NT2/D1 (cell line): ENCODE results near the gene PPM1H.
A peak's percentile ranks its signal among the peaks of the same experiment; 100 is the strongest.

ENCODE experiments used
- DNase-seq: peaks from one replicate; pipeline ENCODE4 v3.0.0-alpha.2; 2011; ENCODE audit warnings: low read depth, low spot score
- H3K27me3 ChIP-seq: 2 replicates; pipeline ENCODE4 v1.6.0; 2011; ENCODE audit warnings: mild to moderate bottlenecking; ENCODE audit not compliant: insufficient read length, insufficient read depth
- H3K36me3 ChIP-seq: 2 replicates; pipeline ENCODE4 v1.6.1; 2011; ENCODE audit warnings: mild to moderate bottlenecking, low read length, mixed read lengths; ENCODE audit not compliant: insufficient read depth, insufficient read length
- H3K4me1 ChIP-seq: 2 replicates; pipeline ENCODE4 v1.5.1; 2011; ENCODE audit not compliant: insufficient read depth, insufficient read length
- H3K4me3 ChIP-seq: 2 replicates; pipeline ENCODE4 v1.5.1; 2011; ENCODE audit warnings: low read depth; ENCODE audit not compliant: insufficient read length
- H3K9ac ChIP-seq: 2 replicates; pipeline ENCODE4 v1.6.0; 2011; ENCODE audit warnings: low read depth; ENCODE audit not compliant: insufficient read length
- H3K9me3 ChIP-seq: 2 replicates; pipeline ENCODE4 v1.5.1; 2011; ENCODE audit warnings: mild to moderate bottlenecking, low read length; ENCODE audit not compliant: insufficient read depth
- SUZ12 ChIP-seq: IDR thresholded peaks from 2 replicates; pipeline ENCODE4 v1.6.1; 2011; ENCODE audit not compliant: insufficient read length, insufficient read depth; ENCODE audit errors: extremely low read depth
- YY1 ChIP-seq: IDR thresholded peaks from 2 replicates; pipeline ENCODE4 v1.6.1; 2011; ENCODE audit not compliant: insufficient read length, insufficient read depth
- ZNF274 ChIP-seq: IDR thresholded peaks from 2 replicates; pipeline ENCODE4 v1.6.1; 2011; ENCODE audit warnings: mild to moderate bottlenecking, low read depth, low read length

Gene PPM1H

DNA sequence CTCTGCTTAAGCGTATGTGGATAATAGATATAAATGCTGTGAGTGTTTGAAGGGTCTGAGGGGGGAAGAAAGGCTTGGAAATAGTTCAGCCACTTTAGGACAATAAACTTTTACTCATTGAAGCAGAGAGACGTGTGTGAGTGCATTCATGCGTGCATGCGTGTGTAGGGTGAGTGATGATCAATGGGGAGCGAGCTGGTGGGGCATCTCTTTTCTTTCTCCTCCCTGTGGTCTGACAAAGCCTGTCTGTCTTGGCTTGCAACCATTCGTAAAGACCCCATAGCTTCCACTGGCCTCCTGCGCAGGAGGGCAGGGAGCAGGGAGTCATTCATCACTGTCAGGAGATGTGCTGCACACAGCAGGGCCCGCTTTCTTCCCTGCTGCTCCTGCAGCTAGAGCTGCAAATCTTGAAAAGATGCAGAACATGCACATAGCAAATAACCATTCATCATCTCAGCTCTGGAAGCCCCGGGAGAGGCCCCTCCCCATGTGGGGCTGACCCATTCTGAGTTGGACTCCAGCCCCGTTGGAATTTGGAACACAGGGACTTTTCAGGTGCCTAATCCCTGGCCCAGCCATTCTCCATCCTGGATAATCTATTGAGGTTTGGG is 223.2 kb downstream of the PPM1H start:
- H3K9me3 ChIP-seq, result no peaks in the 10 kb centered on the region
- no peak overlapping the region for H3K9ac ChIP-seq
- H3K27me3 ChIP-seq, result no peaks in the 10 kb centered on the region
- DNase-seq, result no peak
- peaks cover 5% of the 10 kb centered on the region for H3K36me3 ChIP-seq
- no peak for TF ChIP-seq SUZ12
- TF ChIP-seq YY1, result no peak
- TF ChIP-seq ZNF274, result no peak
- peaks cover 8% of the 10 kb centered on the region for H3K4me1 ChIP-seq
- no peak overlapping the region for H3K4me3 ChIP-seq

DNA sequence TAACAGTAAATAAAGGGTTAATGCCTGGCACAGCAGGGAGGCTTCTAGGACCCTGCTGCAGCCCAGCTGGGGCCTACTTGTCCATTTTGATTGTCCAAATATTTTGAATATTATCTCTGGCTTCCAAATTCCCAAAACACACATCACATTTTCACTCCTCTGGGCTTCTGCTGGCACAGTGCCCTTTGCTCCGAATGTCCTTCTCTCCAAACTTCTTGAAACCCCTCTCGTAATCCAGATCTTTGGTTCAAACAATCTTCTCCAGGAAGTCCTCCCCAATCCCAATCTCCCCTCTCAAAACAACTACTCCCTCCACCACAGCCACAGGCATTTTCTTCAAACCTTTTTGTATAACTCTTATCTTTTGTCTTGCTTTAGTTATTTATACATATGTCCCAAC is 225.6 kb downstream of the PPM1H start:
- no peaks in the 10 kb centered on the region for H3K9me3 ChIP-seq
- H3K4me3 ChIP-seq, result no peak overlapping the region
- H3K4me1 ChIP-seq, result no peaks in the 10 kb centered on the region
- TF ChIP-seq YY1, result no peak
- DNase-seq, result no peak
- H3K9ac ChIP-seq, result no peak overlapping the region
- H3K36me3 ChIP-seq, result peaks cover 5% of the 10 kb centered on the region
- no peaks in the 10 kb centered on the region for H3K27me3 ChIP-seq

DNA sequence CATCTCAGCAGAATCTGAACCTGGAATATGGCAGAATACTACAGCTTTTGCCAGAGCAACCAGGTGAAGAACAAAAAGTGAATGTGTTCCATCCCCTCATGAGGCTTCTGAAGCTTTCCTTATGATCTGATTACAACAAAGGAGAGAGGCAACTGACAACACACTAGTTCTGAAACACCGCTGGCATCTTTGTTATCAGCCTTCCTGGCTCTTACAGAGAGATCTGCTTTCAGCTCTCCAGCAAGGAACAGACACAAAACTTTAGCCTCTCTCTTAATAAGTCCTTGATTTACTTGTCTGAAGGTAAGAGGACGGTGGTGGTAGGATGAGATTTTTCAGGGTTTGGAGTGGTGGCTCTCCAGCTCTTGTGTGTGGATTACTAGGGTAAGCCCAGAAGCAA is 227.0 kb downstream of the PPM1H start:
- no peak for TF ChIP-seq SUZ12
- no peak for TF ChIP-seq ZNF274
- no peak for TF ChIP-seq YY1
- Histone ChIP-seq H3K9me3 (no peaks in the 10 kb centered on the region), H3K4me1 (no peaks in the 10 kb centered on the region), H3K4me3 (no peak overlapping the region), H3K9ac (no peak overlapping the region), H3K36me3 (peaks cover 5% of the 10 kb centered on the region), H3K27me3 (no peaks in the 10 kb centered on the region)
- DNase-seq, result no peak

DNA sequence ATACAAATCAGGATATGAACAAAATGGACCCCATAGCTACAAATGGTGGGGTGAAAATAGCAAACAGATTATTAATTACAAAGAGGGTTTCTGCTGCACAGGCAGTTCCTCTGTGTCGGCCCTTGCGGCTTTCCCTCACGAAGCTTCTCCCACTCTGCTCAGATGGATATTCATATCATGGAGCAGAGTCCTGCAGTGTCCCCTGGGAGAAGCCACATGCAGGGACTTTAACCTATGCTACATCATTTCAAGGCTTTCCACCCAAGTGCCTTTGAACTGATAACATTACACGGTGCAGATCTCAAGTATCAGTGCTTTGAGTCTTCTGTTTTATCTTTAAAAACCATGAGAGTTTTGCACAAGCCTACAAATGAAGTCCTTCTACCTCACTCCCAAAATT is 229.1 kb downstream of the PPM1H start:
- H3K9ac ChIP-seq, result no peak overlapping the region
- no peak for TF ChIP-seq ZNF274
- TF ChIP-seq YY1, result no peak
- no peak for TF ChIP-seq SUZ12
- H3K9me3 ChIP-seq, result no peaks in the 10 kb centered on the region
- no peaks in the 10 kb centered on the region for H3K27me3 ChIP-seq
- DNase-seq, result no peak
- no peak overlapping the region for H3K4me3 ChIP-seq
- H3K4me1 ChIP-seq, result no peaks in the 10 kb centered on the region
- peaks cover 3% of the 10 kb centered on the region for H3K36me3 ChIP-seq

DNA sequence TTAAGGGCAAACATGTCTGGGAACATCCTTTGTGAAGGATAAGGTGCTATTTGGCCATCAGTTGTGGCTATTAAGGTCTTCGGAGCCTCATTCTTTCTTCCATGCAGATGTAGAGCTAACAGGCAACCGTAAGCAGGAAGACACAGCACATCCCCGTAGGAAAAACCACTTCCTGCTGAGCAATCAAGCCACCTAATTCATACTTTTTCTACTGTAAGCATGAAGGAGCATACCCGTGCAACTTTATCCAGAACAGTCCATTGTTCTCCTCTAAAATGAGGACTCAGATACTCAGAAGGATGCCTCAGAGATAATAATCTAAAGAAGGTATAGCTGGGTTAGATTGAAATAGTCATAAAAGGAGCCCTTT is 232.0 kb downstream of the PPM1H start:
- TF ChIP-seq ZNF274 (no peak), SUZ12 (no peak), YY1 (no peak)
- Histone ChIP-seq H3K27me3 (no peaks in the 10 kb centered on the region), H3K4me3 (no peak overlapping the region), H3K9me3 (no peaks in the 10 kb centered on the region), H3K4me1 (no peaks in the 10 kb centered on the region), H3K36me3 (peaks cover 3% of the 10 kb centered on the region), H3K9ac (peak overlapping the region; percentile 37)
- DNase-seq, result no peak

DNA sequence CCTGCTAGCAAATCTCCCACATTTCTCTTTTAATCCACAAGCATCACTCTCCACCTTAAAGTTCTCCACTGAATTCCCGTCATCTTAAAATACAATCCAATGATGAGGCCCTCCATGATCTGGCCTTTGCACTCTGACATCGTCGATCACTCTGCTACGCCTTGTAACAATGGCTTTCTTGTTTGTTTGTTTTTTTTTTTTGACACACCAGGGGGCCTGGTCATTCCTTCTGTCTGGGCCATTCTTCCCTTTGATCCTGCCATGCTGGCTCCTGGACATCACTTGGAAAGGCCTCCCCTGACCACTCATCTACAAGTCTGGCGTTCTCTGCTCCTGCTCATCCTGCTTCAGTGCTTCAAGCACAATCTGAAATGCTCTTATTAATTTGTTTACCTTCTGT is 233.5 kb downstream of the PPM1H start:
- Histone ChIP-seq H3K4me3 (no peak overlapping the region), H3K27me3 (no peaks in the 10 kb centered on the region), H3K9me3 (no peaks in the 10 kb centered on the region), H3K9ac (no peak overlapping the region), H3K4me1 (no peaks in the 10 kb centered on the region), H3K36me3 (no peaks in the 10 kb centered on the region)
- TF ChIP-seq YY1 (no peak), SUZ12 (no peak), ZNF274 (no peak)
- DNase-seq, result no peak

DNA sequence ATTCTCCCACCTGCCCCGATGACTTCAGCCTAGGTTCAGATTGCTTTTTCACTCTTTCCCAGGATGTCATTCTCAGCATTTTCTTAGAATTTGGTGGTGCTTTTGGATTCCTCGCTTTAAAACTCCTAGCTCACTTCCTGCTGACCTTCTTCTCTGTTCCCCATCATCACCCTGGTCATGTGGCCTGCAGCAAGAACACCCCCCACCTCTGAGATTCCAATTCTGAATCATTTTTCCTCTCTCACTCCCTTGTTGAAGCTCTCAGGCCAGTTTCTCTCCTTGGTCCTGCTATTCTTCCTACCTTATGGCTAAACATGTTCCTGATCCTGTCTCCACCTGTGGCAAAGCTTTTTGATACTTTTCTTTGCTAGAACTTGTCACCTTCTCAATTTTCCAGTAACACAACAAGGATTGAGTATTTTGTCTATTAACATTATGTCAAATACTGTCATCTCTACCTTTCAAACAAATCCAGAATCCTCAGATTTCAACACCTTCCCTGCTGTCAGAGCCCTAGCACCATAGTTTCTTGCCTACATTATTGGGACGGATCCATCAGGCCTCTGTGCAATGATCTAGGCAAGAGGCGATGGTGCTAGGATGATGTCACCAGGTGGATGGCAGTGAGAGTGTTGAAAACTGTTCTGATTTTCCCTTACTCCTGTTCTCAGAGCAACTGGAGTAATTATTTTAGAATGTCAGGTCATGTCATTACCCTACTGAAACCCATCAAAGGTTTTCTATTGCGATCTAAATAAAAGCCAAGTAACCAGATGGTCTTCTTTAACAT is 234.7 kb downstream of the PPM1H start:
- H3K36me3 ChIP-seq, result no peaks in the 10 kb centered on the region
- no peak overlapping the region for H3K4me3 ChIP-seq
- TF ChIP-seq SUZ12 (no peak), ZNF274 (no peak), YY1 (no peak)
- no peak overlapping the region for H3K9ac ChIP-seq
- H3K9me3 ChIP-seq, result no peaks in the 10 kb centered on the region
- no peaks in the 10 kb centered on the region for H3K27me3 ChIP-seq
- DNase-seq, result no peak
- H3K4me1 ChIP-seq, result no peaks in the 10 kb centered on the region
